UCSD-AML1 (cell line): ENCODE data around the gene EMB.
"Not testable (repeated sequence)": the region's sequence is repeated elsewhere in the genome, so short reads cannot be mapped to it uniquely, and the experiment has no call there.

Experiments
- DNase-seq: peaks from one replicate; lab custom pipeline; 2025; ENCODE audit not compliant: unreplicated experiment; lab: John Stamatoyannopoulos, UW

EMB gene

DNA sequence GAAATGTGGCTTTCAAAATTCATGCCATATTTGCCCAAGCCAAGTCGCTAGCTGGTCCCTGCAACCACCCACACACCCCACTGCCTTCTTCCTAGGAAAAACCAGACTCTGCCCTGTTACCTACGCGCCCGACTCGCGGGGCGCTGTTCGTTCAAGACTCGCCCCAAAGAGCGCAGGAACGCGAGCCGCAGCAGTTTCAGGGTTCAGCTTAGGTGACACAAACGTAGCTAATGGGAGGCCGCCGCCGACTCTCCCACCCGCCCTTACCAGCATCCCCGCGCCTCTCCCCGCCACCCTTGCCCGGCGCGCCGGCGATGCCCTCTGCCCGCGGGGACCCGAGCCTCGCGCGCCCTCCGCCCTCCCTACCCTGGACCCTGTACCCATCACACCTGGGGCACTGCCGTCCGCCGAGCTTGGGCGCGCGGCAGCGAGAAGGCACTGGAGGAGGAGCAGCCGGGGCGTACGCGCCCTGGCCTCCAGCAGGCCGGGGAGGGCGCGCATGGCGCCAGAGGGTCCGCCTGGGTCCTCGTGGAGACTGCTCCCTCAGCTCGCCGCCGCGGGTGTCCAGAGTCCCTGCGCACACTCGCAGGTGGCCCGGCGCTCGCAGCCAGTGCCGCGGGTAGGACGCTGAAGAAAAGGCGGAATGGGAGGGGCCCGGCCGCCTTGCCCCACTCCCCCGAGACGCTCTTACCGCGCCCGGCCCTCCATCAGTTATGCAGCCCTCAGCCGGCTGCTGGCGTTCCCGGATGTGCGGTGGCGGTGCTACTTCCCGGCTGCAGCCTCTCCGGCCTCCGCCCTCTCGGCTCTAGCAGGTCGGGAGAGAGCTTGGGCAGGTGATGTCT, at the start of gene EMB:
Gene EMB, minus strand, starts transcription at position 638 of the 842 bp plus-strand sequence. Its CDS starts 137 bp downstream, at position 501.
- peak; percentile 13 for DNase-seq

DNA sequence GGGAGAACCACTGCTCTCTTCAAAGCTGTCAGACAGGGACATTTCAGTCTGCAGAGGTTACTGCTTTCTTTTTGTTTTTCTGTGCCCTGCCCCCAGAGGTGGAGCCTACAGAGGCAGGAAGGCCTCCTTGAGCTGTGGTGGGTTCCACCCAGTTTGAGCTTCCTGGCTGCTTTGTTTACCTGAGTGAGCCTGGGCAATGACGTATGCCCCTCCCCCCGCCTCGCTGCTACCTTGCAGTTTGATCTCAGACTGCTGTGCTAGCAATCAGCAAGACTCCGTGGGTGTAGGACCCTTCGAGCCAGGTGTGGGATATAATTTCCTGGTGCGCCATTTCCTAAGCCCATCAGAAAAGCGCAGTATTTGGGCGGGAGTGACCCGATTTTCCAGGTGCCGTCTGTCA, 48.4 kb upstream of the EMB start:
- DNase-seq = not testable (repeated sequence)

- not testable (repeated sequence) for DNase-seq
These were observed 37.7 kb upstream of the EMB start for GRCh38 chr5:50478790-50479189.

- DNase-seq = no peak
These were observed 35.5 kb upstream of the EMB start for GRCh38 chr5:50476549-50476948.

GRCh38 chr5:50465015-50465414, 23.9 kb upstream of the EMB start:
- not testable (repeated sequence) for DNase-seq

GRCh38 chr5:50463726-50464125, 22.6 kb upstream of the EMB start:
- no peak for DNase-seq

GRCh38 chr5:50463047-50463446, 22.0 kb upstream of the EMB start:
- DNase-seq = no peak

DNA sequence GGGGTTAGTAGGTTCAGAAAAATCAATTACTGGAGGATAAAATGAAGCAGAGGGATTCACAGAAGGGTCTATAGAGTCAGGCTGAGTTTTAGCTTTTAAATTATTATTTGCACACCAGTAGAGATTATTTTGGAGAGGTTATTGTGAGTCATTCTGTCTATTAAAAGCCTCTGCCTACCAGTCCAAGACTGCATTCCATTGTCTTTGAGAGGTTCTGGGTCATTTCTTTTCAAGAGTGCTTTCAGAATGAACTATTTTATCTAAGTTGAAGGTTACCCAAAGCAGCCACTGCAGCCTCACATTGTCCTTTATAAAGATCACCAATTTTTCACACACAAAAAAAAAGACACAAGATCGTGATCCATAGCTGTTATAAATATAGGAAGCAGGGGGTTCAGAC, 21.5 kb upstream of the EMB start:
- DNase-seq = not testable (repeated sequence)

DNA sequence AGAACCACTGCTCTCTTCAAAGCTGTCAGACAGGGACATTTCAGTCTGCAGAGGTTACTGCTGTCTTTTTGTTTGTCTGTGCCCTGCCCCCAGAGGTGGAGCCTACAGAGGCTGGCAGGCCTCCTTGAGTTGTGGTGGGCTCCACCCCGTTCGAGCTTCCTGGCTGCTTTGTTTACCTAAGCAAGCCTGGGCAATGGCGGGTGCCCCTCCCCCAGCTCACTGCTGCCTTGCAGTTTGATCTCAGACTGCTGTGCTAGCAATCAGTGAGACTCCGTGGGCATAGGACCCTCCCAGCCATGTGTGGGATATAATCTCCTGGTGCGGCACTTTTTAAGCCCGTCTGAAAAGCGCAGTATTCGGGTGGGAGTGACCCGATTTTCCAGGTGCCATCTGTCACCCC, 17.3 kb upstream of the EMB start:
- DNase-seq = not testable (repeated sequence)

GRCh38 chr5:50449241-50449640, 8.2 kb upstream of the EMB start:
- not testable (repeated sequence) for DNase-seq

DNA sequence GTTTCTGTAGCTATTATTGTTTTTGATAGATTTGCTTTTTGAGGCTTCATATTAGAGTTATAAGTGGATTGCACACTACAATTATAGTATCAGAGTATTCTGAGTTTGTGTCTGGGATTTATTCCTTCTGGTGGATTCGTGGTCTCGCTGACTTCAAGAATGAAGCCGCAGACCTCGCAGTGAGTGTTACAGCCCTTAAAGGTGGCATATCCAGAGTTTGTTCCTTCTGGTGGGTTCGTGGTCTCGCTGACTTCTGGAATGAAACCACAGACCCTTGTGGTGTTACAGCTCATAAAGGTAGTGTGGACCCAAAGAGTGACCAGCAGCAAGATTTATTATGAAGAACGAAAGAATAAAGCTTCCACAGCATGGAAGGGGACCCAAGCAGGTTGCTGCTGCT, 6.9 kb upstream of the EMB start:
- DNase-seq = no peak

- DNase-seq = no peak
These were observed 6.1 kb upstream of the EMB start for GRCh38 chr5:50447228-50447627.

DNA sequence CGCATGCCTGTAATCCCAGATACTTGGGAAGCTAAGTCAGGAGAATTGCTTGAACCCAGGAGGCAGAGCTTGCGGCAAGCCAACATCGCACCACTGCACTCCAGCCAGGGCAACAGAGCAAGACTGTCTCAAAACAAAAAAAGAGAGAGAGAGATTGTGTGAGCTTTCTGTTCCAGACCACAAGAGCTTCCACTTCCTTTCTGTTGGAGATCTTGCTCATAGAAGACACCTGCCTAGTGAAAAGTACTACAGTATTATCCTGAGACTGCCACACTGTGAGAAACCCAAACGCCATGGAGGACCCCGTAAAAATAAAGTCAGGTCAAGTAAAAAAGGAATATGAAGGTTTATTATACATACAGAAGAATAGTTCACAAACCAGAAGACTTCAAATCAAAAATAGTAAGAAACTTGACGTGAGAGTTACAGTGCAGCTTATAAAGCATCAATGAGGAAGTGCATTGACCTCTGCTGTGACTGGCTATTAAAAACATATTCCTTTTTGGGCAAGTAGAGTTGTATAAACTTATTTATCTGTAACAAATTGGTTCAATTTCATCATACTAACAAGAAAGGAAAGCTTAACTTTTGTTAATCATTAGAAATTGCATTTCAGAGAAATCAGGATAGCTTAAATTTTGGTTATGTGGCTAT, 4.3 kb upstream of the EMB start:
- DNase-seq = no peak

- DNase-seq = not testable (repeated sequence)
These were observed 1.8 kb upstream of the EMB start for GRCh38 chr5:50442559-50443539.

DNA sequence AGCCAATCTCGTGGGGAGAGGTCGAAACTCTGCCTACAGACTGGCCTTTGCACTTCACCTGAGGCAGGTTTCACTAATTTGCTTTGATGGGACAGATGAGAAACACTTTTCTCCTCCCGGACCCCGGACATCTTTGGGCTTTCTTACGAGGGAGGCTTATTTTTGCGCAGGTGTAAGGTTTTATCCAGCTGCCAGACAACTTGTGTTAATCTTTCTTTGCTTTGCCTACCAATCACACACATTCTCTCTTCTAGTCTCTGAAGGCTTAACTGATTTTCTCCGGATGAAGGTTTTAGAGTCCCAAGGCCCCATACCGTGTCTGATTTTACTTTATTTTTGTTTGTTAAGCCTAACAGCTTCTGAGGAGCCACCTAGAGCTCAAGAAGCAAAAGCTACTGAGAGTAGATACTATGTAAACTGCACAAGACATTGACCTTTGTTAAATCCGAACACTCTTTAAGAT, 436 bp upstream of the EMB start:
- no peak for DNase-seq

GRCh38 chr5:50439221-50439620, 1.9 kb downstream of the EMB start:
- no peak for DNase-seq

GRCh38 chr5:50438060-50438459, 3.0 kb downstream of the EMB start:
- DNase-seq = not testable (repeated sequence)

GRCh38 chr5:50435168-50435567, 5.9 kb downstream of the EMB start:
- no peak for DNase-seq

DNA sequence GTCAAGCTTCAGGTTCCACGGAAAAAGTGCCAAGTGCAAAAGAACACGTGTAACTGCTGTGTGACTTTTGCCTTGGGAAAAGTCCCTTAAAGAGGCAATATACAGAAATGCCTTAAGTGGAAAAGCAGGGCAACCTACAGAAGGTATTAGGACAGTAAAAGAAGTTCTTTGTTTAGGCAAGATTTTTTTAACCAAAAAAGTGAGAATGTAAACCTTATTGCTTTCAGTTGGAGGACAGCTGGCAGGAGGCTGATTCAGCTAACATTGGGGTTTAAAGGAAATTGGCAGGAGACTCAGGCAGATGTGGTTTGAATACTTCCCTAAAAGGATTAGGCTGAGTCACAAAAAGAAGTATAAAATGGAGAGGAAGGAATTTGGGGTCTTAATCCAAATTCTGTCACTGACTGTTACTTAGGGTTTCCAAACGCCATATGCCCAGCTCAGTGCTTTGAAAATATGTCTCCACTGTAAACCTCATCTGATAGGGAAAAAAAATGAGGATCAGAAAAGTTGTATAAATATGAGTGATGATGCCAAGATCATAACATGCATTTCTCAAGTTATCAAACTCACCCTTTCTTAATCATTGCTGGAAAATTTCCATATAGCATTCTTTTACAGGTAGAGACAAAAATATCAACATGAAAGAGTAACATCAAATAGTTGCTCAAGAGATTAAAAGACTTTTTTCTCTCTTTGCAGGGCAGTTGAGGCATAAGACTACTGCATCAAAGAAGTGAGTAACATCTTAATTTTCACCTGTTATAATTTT, 9.8 kb downstream of the EMB start:
- not testable (repeated sequence) for DNase-seq

GRCh38 chr5:50423100-50423799, 17.8 kb downstream of the EMB start:
- DNase-seq = not testable (repeated sequence)
